Measurements from ENCODE around the gene EYS. TPM values are rescaled to one million over a fixed set of nuclear protein-coding genes. Genes with fewer than 3 reads are reported as not detected.

The EYS gene
- total RNA-seq, 1 experiment from 2014 or later = not detected

GRCh38 chr6:64335195-64335594 is 1371.8 kb downstream of the EYS start:
- Histone ChIP-seq H4K8ac (replicated peaks; ENCODE audit: insufficient read length, low read depth, low read length) (no peak overlapping the region), H4K20me1 (ENCODE audit: control insufficient read depth, insufficient read depth, insufficient read length) (no peaks in the 10 kb centered on the region), H3T11ph (ENCODE audit: low read length) (no peak overlapping the region), H3K27me3 (ENCODE audit: insufficient read depth, low read length) (no peaks in the 10 kb centered on the region), H3K9me3 (ENCODE audit: control insufficient read depth, low read depth, low read length) (no peaks in the 10 kb centered on the region), H3K23me2 (ENCODE audit: insufficient read length, low read depth, low read length, poor library complexity, severe bottlenecking) (no peaks in the 10 kb centered on the region), H3K23ac (ENCODE audit: insufficient read length, low read depth, low read length) (no peak overlapping the region), H4K91ac (ENCODE audit: insufficient read length, low read depth, low read length) (no peak overlapping the region), H2AK5ac (ENCODE audit: insufficient read length, low read length) (no peak overlapping the region), H2BK120ac (ENCODE audit: low read depth, low read length, poor library complexity, severe bottlenecking) (no peak overlapping the region), H2BK20ac (ENCODE audit: low read depth, low read length, poor library complexity, severe bottlenecking) (no peak overlapping the region), H3K4me2 (ENCODE audit: insufficient read depth, insufficient read length, low read length) (no peak overlapping the region), H3K14ac (ENCODE audit: insufficient read depth, low read length) (no peak overlapping the region), H3K9ac (ENCODE audit: extremely low read depth, insufficient read length, low read length) (no peak overlapping the region), H2BK12ac (ENCODE audit: insufficient read length, low read depth, low read length) (no peak overlapping the region), H3K79me2 (ENCODE audit: insufficient read depth, low read length) (no peaks in the 10 kb centered on the region), H3K79me1 (ENCODE audit: insufficient read depth, low read depth, low read length, poor library complexity, severe bottlenecking) (no peaks in the 10 kb centered on the region), H4K5ac (ENCODE audit: insufficient read length, low read depth, low read length) (no peak overlapping the region), H3K27ac (ENCODE audit: insufficient read length, low read depth, low read length) (no peak overlapping the region), H3K56ac (ENCODE audit: insufficient read length, low read depth, low read length) (no peak overlapping the region), H2BK5ac (ENCODE audit: insufficient read length, low read length) (no peak overlapping the region), H3K4ac (ENCODE audit: low read depth, low read length) (no peak overlapping the region), H3K18ac (ENCODE audit: insufficient read length, low read depth, low read length) (no peak overlapping the region), H3K4me1 (ENCODE audit: insufficient read depth, low read length) (no peaks in the 10 kb centered on the region), H2AFZ (ENCODE audit: low read length) (no peak overlapping the region), H2BK15ac (ENCODE audit: low read depth, low read length) (no peak overlapping the region)
- Mint-ChIP-seq H3K4me3 (no peak overlapping the region), H3K9me3 (peaks cover 8 to 12% of the 10 kb centered on the region in 2 experiments; a peak in 4 of 5 replicates), H3K36me3 (ENCODE audit: insufficient read depth in 1 of 3, low read depth in 3 of 3) (peaks cover 0 to 7% (median 0%) of the 10 kb centered on the region in 3 experiments; a peak in 2 of 7 replicates), H3K4me1 (peaks cover 10 to 13% of the 10 kb centered on the region in 2 experiments), H3K27me3 (ENCODE audit: low read depth) (no peaks in the 10 kb centered on the region; the same call in 1 of the 2 replicates), H3K27ac (0 out of 7 replicates have a peak overlapping the region, but pooled peaks of 1 of the 3 experiments have one; percentile 46)
- no peak for DNase-seq
- no peak for TF ChIP-seq CTCF (conservative IDR thresholded peaks at IDR 0.05)
- no CpG with 5 or more reads among the region's 8 CpGs for WGBS (ENCODE audit: extremely low coverage, insufficient read length, low lambda C conversion rate)
